ENCODE data around the gene FMNL2. TPM values are rescaled to one million over a fixed set of nuclear protein-coding genes. Genes with fewer than 3 reads are reported as not detected.

FMNL2 gene
- total and polyA plus RNA-seq, 2 experiments from 2014 or later = 16.5 to 45.4 TPM

DNA sequence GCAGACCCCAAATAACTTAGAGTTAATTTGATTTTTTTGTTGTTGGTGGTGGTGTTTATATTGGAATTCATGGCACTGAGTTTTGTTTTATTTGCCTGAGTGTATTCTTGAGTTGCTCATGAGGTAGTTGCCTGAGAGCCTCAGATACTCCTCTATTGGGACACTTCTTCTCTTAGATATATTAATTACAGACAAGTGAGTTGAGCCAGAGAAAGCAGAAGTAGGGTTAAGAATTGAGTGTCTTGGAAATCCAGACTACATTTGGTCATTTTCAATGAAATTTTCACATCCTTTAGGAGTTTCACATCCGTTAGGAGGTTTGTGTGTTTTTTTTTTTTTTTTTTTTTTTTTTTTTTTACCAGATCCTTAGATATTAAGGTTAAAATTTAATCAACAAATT, 29.0 kb downstream of the FMNL2 start:
- Histone ChIP-seq H3K27me3 (ENCODE audit: insufficient read depth) (no peaks in the 10 kb centered on the region), H3F3A (replicated peaks; ENCODE audit: low read depth) (no peaks in the 10 kb centered on the region), H3K4me3 (no peak overlapping the region), H3K4me1 (ENCODE audit: insufficient read depth) (peaks cover 5% of the 10 kb centered on the region), H3K4me2 (no peak overlapping the region), H2AFZ (no peak overlapping the region), H3K79me2 (replicated peaks; ENCODE audit: insufficient read depth) (peaks cover 97% of the 10 kb centered on the region), H3K27ac (ENCODE audit: low read depth) (no peak overlapping the region), H3K36me3 (ENCODE audit: insufficient read depth) (no peaks in the 10 kb centered on the region), H4K20me1 (replicated peaks; ENCODE audit: insufficient read depth) (peaks cover 17% of the 10 kb centered on the region), H3K9me2 (ENCODE audit: insufficient read depth) (no peaks in the 10 kb centered on the region)
- H3K4me3 Mint-ChIP-seq = no peak overlapping the region
- ATAC-seq (no peak), DNase-seq (ENCODE audit: low spot score) (no peak)
- H3K27me3 Mint-ChIP-seq (ENCODE audit: insufficient read depth, low read depth, poor library complexity) = no peaks in the 10 kb centered on the region
- no peak for TF ChIP-seq ETS1 (IDR thresholded peaks at IDR 0.05)
- no peak for TF ChIP-seq ZNF331 (CRISPR knock-in tag; IDR thresholded peaks at IDR 0.05; ENCODE audit: low read depth)
- TF ChIP-seq EZH2phosphoT487 (IDR thresholded peaks at IDR 0.05; ENCODE audit: unreplicated experiment) = no peak
- no peak for TF ChIP-seq CREB1 (CRISPR knock-in tag; IDR thresholded peaks at IDR 0.05; ENCODE audit: low read depth)
- TF ChIP-seq JUNB (IDR thresholded peaks at IDR 0.05; ENCODE audit: unreplicated experiment) = no peak
- TF ChIP-seq EZH2 (IDR thresholded peaks at IDR 0.05; ENCODE audit: low read depth, unreplicated experiment) = no peak
- no peak for TF ChIP-seq REST (IDR thresholded peaks at IDR 0.05; ENCODE audit: unreplicated experiment)
- no peak for TF ChIP-seq POLR2AphosphoS5 (IDR thresholded peaks at IDR 0.05; ENCODE audit: low read depth)
- TF ChIP-seq STAT1 (IDR thresholded peaks at IDR 0.05; ENCODE audit: unreplicated experiment) = no peak
- TF ChIP-seq NANOG (IDR thresholded peaks at IDR 0.05; ENCODE audit: borderline replicate concordance) = no peak
- no peak for TF ChIP-seq ZNF462 (CRISPR knock-in tag; IDR thresholded peaks at IDR 0.05)
- no peak for TF ChIP-seq CTCF (conservative IDR thresholded peaks at IDR 0.05; ENCODE audit: low read depth in 2 of 2)
- TF ChIP-seq ZNF114 (CRISPR knock-in tag; IDR thresholded peaks at IDR 0.05) = no peak
- H3K4me1 Mint-ChIP-seq = peaks cover 10% of the 10 kb centered on the region
- no peaks in the 10 kb centered on the region for H3K9me3 Mint-ChIP-seq
- no peak overlapping the region for H3K27ac Mint-ChIP-seq
- no peaks in the 10 kb centered on the region for H3K36me3 Mint-ChIP-seq (ENCODE audit: low read depth)
